NB4 (cell line): ENCODE measurements around the gene KRT6C.

Source experiments
- DNase-seq: peaks from one replicate; pipeline ENCODE4 v3.0.0; 2010; ENCODE audit warnings: low read depth
- H3K4me3 ChIP-seq: one replicate; pipeline ENCODE4 v1.5.1; 2011; ENCODE audit warnings: mild to moderate bottlenecking, low read depth, low read length, moderate library complexity
- MYC ChIP-seq: IDR thresholded peaks from 2 replicates; pipeline ENCODE4 v1.6.1; 2011; ENCODE audit warnings: low read depth, low read length
- POLR2A ChIP-seq: IDR thresholded peaks from 2 replicates; pipeline ENCODE4 v1.6.1; 2011; ENCODE audit warnings: mild to moderate bottlenecking; ENCODE audit not compliant: insufficient read length; ENCODE audit errors: extremely low read depth
- TF ChIP-seq, protein P1 (sequence below): IDR thresholded peaks from 2 replicates; pipeline ENCODE4 v1.6.1; 2011; ENCODE audit warnings: low read depth, low read length
- TF ChIP-seq, protein P2 (sequence below): IDR thresholded peaks from one replicate; pipeline ENCODE4 v1.5.1; 2012; ENCODE audit warnings: low read depth, low read length

The KRT6C gene

DNA sequence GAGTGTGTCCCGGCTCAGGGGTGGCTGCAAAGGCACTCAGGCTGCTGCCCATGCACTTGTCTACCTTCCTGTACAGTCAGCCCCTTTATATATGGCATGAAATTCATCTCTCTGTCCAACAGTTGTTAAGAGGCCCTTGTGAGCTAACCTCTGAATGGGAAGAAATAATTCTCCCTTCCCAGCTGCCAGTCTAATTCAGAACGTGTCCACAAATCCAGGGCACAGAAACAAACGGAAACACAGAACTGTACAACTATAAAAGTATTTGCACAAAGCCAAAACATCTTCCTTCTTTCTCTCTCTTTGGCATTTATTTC, 45.7 kb upstream of the KRT6C start:
- TF ChIP-seq MYC (no peak), POLR2A (no peak)
- TF ChIP-seq, protein P1, sequence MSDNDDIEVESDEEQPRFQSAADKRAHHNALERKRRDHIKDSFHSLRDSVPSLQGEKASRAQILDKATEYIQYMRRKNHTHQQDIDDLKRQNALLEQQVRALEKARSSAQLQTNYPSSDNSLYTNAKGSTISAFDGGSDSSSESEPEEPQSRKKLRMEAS, result no peak
- TF ChIP-seq, protein P2, sequence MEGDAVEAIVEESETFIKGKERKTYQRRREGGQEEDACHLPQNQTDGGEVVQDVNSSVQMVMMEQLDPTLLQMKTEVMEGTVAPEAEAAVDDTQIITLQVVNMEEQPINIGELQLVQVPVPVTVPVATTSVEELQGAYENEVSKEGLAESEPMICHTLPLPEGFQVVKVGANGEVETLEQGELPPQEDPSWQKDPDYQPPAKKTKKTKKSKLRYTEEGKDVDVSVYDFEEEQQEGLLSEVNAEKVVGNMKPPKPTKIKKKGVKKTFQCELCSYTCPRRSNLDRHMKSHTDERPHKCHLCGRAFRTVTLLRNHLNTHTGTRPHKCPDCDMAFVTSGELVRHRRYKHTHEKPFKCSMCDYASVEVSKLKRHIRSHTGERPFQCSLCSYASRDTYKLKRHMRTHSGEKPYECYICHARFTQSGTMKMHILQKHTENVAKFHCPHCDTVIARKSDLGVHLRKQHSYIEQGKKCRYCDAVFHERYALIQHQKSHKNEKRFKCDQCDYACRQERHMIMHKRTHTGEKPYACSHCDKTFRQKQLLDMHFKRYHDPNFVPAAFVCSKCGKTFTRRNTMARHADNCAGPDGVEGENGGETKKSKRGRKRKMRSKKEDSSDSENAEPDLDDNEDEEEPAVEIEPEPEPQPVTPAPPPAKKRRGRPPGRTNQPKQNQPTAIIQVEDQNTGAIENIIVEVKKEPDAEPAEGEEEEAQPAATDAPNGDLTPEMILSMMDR, result no peak
- no peak for DNase-seq
- H3K4me3 ChIP-seq, result no peak overlapping the region

DNA sequence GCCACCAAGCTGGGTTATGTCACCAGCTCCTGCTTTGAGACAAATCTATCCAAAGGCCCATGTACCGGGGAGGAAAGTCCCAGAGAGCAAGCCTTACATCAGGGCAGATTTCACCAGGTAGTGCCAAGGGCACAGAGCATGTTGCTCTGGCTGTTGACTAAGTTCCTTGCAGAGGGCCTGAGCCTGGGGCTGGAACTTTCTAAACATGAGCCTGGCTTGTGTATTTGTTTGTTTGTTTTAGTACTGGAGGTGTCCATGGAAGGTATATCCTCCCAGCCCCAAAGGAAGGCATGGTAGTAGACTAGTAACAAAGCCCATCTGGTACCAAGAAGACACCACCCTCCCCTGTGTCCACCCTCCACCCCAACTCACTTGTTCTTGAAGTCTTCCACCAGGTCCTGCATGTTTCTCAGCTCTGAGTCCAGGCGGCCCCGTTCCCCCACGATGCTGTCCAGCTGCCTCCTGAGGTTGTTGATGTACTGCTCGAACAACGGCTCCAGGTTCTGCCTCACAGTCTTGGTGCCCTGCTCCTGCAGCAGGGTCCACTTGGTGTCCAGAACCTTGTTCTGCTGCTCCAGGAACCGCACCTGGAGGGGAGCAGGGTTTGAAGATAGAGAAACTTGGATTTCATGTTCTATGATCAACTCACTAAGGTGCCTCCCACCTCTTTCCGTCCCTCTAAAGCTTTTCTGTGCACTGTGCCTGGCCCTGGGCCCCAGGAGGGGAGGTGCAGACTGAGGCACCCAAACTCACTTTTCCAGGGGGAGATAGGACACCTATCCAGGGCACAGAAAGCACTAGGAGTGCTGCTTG, 45.2 kb upstream of the KRT6C start:
- TF ChIP-seq, protein P2, result no peak
- TF ChIP-seq MYC, result no peak
- no peak for TF ChIP-seq POLR2A
- TF ChIP-seq, protein P1, result no peak
- H3K4me3 ChIP-seq, result no peak overlapping the region
- DNase-seq, result no peak

DNA sequence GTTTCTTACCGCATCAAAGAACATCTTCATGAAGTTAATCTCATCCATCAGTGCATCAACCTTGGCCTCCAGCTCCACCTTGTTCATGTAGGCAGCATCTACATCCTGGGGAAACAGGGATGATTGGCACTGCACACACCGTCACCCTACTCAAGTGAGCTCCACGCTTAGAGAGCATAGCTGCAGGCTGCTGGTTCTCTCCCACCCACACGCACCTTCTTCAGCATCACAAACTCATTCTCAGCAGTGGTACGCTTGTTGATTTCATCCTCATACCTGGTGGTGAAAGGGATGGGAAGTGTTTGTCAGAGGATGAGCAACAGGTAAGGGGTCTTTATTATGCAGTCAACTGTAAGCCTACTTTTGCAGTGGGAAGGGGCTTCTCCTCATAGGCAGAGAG, 44.3 kb upstream of the KRT6C start:
- TF ChIP-seq, protein P1, result no peak
- no peak for TF ChIP-seq POLR2A
- TF ChIP-seq MYC, result no peak
- TF ChIP-seq, protein P2, result no peak
- H3K4me3 ChIP-seq, result no peak overlapping the region
- no peak for DNase-seq

DNA sequence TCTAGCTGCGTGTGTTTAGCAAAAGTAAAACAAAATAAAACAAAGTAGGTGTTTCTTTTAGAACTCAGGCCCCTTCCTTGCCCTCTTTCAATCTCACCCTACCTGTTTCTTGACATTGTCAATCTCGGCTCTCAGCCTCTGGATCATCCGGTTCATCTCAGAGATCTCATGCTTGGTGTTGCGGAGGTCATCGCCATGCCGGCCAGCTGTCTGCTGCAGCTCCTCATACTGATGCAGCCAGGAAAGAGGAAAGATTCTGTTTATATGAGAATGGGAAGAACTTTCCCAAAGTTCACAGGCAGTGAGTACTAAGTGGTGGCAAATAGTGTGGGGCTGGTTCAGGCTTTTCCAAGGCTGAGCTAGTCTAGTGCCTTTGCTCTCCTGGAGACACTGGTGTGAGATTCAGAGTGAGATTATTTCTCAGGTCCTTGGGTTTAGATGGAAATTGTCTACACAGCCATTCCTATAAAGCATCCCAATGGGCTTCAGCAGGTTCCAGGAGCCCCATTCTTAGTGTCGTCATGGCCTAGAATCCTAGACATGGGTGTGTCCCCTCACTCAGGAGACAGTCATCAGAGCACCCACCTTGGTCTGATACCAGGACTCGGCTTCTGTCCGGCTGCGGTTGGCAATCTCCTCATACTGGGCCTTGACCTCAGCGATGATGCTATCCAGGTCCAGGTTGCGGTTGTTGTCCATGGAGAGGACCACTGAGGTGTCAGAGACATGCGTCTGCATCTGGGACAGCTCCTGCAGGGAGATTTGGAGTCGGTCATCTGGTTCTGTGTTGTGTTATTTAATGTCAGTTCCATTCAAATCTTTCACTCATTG, 43.6 kb upstream of the KRT6C start:
- H3K4me3 ChIP-seq, result no peak overlapping the region
- no peak for DNase-seq
- TF ChIP-seq POLR2A, result no peak
- no peak for TF ChIP-seq MYC
- TF ChIP-seq, protein P1, result no peak
- TF ChIP-seq, protein P2, result no peak

DNA sequence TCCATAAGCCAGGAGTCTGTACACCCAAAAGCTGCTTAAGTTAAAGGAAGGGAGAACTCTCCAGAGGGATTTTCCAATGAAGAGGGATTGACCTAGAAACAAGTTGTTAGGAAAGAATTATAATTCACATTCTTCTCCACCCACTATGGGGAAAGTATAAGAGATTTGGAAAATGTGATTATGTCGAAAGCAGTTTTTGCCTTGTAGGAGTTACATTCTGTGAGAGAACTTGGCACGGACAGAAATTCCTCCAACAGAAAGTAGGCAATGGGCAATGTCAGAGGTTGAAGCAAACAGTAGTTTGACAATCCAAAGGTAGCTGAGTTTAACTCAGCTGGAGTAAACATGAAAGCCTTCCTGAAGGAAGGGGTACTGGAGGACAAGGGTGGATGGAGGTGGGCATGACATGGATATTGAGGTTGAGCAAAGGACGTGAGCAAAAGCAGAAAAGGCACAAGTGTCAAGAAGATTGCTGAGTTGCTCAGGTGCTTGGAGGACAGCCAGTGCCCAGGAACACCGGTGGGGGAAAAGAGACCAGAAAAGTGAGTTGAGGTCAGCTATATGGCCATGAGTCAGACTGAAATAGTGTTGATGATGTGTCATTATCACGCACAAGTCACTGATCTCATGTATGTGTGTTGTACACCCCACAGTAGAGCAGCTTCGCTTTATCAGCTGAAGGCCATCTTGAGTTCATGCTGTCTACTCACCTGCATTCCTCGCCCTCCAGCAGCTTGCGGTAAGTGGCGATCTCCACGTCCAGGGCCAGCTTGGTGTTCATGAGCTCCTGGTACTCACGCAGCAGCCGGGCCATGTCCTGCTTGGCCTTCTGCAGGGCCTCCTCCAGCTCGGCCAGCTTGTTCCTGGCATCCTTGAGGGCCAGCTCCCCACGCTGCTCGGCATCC, 42.6 kb upstream of the KRT6C start:
- TF ChIP-seq POLR2A, result no peak
- TF ChIP-seq, protein P2, result no peak
- TF ChIP-seq MYC, result no peak
- TF ChIP-seq, protein P1, result no peak
- DNase-seq, result no peak
- H3K4me3 ChIP-seq, result no peak overlapping the region
